HG03066 (cell line): ENCODE measurements around the gene OBP2A.

Experiments used
- ATAC-seq: cut with Tn5 transposase; IDR thresholded peaks from one replicate; pipeline ENCODE4 v1.9.1; 2021; ENCODE audit warnings: low read depth; ENCODE audit not compliant: unreplicated experiment

OBP2A gene

DNA sequence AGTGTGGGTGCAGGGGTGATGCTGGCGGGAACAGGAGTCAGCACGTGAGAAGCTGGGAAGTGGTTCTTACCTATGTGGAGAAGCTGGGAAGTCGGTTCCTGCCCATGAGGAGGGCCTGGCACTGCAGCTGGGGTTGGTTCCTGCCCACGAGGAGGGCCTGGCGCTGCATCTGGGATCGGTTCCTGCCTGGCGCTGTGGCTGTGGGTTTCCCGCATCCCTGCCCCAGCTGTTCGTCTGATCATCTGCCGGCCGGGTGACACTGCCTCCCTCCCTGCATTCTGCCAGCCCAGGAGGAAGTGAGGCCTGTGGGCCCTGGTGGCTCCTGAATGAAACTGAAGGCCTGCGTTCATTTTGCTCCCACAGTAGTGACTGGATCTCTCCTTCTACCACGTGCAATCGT is 5.1 kb downstream of the OBP2A start:
- ATAC-seq: no peak

DNA sequence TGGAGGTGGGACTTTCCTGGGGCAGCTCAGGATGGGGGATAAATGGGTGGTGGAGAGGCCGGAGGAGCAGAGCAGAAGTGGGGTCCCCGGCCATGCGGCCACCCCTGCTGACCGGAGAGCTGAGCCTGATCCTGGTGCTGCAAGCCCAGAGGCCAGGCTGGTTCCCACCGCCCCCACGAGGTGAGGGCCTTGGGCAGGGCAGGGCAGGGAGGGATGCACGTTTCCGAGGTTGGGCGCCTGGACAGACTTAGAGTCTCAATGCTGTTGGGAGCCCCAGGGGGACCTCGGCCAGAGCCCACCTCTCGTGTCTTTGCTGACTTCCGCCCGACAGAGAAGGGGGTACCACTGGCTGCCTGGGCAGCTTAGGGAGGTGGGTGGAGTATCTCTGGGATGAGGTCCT is 5.5 kb downstream of the OBP2A start:
- no peak for ATAC-seq

DNA sequence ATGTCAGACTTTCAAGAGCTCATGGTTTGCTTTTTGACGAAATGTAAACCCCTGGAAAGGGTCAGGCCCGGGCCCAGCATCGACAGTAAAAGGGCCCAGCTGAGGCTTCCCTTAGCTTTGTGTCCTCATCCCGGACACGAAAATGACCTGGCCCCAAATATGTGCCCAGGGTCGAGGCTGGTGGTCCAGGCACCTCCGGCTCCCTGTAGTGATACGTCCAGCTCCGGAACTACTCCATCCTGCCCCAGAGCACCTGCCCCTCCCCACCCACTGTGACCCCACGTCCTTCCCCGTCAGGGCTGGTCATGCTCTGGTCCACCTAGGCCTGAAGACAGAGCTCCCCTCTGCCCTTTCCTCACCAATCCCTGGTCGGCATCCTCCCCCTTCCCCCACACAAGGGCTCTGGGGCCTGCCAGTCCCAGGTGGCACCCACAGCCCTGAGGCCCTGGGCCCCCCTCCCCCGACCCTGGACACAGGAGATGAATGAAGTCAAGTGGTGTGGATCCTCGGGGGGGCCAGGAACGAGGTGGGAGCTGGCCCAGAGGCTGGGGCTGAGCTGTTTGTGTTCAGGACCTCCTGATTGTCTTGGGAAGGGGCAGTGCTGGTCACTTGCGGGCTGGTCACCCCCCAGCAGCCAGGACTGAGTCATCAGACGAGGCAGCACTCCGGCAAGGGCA is 6.2 kb downstream of the OBP2A start:
- ATAC-seq: no peak

DNA sequence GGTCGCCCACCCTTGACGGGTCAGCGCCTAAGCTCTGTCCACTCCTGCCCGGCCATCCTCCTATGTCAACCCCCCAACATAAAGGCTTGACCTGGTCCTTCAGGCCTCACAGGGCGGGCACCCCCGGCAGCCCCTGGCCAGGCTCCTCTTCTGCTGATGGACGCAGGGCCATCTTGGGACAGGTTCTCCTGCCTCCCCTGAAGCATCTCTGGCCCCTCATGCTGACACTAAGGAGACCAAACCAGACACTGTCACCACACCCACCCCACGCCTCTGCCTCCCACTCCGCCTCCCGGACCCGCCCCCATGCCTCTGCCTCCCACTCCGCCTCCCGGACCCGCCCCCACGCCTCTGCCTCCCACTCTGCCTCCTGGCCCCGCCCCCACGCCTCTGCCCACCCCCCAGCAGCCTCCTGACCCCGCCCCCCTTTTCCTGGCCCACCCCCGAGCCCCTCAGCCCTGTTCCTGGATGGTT is 6.8 kb downstream of the OBP2A start:
- ATAC-seq: no peak

DNA sequence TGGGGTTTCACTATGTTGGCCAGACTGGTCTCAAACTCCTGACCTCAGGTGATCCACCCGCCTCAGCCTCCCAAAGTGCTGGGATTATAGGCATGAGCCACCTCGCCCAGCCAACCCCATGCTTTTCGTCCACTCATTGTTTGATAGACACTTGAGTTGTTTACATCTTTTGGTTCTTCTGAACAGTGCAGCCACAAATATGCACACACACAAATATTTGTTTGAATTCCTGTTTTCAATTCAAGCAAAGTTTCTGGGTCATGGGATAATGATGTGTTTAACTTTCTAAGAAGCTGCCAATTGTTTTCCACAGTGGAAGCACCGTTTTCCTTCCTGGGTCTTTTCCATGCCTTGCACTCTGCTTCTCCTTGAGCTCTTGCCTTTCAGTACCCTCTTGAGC is 8.8 kb downstream of the OBP2A start:
- no peak for ATAC-seq

DNA sequence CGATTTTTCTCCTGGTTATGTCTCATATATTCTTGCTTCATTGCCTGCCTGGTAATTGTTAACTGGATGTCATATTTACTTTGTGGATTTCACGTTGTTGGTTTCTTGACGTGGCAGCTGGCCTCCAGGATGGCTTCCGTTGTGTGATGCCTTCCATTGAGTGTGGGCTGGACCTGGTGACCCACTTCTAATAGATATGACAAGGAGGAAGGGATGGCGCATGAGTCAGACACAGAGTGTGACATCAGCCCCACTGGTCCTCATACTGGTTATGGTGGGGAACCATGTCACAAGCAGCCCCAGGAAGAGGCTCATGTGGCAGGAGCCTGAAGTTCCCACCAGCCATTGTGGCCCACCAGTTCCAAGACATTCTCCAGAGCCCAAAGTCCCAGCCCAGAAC is 9.3 kb downstream of the OBP2A start:
- ATAC-seq: no peak

DNA sequence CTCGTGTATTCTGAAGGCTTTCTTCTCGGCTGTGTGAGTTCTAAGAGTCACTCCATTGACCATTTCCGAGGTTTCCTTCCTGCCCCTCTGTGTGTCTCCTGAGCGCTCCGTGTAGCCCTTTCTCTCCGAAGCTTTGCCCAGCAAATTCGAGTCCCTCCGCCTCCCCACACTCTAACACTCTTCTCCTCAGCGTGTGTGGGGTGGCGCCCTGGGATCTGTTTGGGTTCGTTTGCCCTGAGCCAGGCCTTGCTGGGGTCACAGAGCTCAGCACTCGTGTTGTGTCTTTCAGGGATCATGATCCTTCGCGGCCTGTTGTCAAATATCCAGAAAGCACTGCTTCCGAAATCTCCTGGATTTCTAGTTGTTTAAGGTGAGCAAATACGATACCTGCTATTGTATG is 10.0 kb downstream of the OBP2A start:
- no peak for ATAC-seq

DNA sequence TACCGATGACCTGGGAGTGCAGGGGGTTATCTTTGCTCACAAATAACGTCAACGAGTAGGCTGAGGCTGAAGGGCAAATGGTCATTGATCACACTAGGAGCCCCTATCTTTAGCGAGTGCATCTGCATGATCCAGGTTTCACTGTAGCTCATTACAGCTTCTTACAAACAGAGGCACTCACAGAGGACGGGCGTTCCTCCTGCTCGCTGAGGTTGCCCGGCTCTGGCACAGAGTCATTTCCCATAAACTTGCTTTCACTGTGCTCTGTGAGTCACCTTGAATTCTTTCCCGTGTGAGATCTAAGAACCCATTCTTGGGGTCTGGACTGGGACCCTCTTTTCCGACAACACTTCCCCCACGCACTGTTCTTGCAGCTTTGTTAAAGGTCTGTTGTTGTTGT is 13.7 kb downstream of the OBP2A start:
- ATAC-seq: no peak

DNA sequence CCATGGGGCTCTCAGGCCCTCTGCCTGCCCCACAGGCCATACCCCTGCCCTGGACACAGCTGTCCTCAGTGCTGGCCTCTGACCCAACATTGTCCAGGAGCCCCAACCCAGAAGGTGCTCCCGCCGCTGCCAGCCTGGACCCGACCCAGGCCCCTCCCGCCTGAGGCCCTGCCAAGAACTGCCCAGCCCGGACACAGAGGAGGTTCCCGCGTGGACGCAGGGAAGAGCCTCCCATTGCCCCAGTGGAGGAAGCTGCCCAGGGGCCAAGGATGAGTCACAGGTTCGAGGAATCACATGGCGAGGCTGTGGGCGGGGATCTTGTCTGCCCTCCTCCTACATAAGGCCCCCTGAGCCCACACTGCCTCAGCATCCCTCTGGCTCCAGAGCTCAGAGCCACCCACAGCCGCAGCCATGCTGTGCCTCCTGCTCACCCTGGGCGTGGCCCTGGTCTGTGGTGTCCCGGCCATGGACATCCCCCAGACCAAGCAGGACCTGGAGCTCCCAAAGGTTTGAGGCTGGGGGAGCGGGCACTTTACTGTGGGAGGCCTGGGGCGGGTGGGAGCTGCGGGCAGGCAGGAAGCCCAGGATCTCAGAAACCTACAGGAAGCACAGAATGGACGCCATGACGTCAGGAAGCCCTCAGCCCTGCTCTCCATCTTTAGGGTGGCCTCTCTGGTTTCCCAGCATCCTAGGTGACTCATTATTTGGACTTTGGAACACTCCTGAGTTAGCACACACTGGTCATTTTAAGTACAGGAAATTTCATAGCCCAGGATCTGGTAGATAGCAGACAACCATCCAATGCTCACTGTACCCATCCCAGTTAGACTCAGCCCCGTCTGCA is 15.7 kb downstream of the OBP2A start, which contains the start of gene PAEP:
PAEP (plus strand) TSS at position 366 of the 844 bp plus-strand sequence.
- no peak for ATAC-seq

DNA sequence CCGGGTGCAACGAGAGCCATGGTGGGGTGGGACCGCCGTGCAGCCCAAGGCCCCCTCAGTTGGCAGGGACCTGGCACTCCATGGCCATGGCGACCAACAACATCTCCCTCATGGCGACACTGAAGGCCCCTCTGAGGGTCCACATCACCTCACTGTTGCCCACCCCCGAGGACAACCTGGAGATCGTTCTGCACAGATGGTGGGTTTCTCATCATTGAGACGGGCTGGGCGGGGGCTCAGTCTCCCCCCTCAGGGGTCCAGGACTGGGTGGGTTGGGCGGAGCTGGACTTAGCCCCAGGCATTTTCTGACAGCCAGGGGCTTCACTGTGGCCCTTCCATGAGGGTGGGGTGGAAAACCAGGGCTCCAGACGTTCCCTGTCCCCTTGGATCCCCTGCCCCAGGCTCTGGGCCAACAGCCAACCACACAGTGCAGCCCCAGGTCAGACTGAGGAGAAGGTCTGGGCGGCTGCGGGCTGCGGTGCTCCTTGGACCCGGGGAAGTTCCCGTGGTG is 16.4 kb downstream of the OBP2A start:
- no peak for ATAC-seq

DNA sequence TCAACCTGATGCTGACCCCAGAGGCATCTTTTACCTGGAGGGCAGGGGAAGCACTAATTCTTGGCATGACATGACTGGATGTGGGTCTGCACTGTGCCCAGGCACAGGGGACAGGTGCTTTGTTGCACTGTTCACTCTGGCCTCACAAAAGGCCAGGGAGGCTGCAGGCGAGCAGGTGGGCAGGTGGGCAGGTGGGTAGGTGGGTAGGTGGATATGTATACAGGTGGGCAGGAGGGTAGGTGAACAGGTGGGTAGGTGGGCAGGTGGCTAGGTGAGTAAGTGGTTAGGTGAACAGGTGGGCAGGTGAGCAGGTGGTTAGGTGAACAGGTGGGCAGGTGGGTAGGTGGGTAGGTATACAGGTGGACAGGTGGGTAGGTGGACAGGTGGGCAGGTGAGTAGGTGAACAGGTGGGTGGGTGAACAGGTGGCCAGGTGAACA is 17.1 kb downstream of the OBP2A start:
- ATAC-seq: no peak

DNA sequence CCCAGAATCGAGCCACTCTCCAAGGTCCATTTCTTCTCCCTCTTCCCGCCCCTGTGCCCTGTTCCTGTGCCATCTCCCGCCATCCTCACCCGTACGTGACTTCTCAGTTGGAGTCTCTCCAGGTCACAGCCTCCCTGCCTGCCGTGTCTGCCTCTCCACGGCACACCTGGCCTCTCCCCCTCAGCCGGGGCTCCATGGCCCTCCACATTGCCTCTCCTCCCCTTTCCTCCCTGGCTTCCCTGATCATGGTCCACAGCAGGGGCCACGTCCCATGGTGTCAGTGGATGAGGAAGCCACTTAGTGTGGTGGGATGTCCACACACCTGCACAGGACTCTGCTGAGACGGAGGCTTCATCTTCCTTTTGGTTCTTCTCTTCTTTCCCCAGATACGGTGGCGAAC is 17.9 kb downstream of the OBP2A start:
- ATAC-seq: no peak

DNA sequence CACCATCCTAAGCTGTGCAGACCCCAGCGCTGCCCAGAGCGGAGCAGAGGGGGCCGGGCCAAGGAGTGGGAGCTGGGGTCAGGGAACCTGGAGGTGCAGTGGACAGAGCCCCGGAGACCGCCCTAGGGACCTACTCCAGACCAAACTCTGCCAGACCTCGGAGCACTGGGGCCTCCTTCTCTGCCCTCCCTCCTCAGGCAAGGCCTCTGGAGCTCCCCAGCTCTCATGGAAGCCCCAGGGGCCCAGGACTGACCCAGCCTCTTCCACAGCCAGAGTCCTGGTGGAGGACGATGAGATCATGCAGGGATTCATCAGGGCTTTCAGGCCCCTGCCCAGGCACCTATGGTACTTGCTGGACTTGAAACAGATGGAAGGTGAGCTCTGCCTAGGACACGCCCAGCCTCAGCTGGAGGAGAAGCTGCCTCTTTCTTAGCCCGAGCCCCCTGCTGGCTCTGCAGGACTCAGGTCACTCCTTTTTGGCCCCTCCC is 19.3 kb downstream of the OBP2A start:
- ATAC-seq: no peak

DNA sequence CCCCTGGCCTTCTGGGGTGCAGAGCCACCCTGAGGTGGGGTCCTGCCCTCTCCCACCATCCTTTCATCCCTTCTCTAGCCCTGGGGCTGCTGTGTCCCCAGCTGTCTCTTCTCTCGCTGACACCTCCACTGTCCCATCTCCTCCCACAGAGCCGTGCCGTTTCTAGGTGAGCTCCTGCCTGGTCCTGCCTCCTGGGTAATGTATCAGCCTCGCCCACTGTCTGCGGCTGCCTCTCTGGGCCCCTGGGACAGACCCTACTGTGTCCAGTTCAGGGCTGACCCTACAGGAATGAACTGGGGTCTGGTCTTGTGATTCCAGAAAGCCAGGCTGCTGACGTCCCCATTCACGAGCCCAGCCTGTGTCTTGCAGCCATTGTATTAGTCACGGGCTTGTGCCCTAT is 19.7 kb downstream of the OBP2A start:
- no peak for ATAC-seq

DNA sequence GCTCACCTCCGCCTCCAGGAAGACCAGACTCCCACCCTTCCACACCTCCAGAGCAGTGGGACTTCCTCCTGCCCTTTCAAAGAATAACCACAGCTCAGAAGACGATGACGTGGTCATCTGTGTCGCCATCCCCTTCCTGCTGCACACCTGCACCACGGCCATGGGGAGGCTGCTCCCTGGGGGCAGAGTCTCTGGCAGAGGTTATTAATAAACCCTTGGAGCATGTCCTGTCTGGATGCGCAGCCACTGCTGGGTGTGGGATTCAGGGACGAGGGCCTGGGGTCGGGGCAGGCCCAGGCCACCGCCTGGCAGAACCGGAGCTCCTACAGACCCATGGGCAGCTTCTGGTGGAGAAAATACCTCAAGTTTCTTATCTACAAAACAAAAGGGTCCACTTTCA is 20.6 kb downstream of the OBP2A start:
- ATAC-seq: no peak

DNA sequence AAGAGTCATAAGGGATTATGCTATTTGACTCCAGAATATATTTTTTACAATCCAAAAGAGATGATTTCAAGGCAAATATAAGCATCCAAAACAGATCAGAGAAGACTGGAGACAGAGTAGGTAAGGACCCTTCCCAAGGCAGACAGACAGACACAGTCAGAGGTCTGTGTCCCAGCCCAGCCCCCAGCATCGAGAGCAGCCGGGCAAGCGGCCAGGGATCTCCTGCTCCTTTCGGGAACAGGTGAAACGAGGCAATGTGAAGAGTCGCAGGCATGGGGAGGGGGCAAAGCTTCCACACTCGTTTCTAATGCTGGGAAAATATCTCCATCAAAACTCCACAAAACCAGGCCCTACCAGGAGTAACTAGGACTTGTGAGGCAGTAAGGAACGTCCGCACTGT is 21.4 kb downstream of the OBP2A start:
- no peak for ATAC-seq

DNA sequence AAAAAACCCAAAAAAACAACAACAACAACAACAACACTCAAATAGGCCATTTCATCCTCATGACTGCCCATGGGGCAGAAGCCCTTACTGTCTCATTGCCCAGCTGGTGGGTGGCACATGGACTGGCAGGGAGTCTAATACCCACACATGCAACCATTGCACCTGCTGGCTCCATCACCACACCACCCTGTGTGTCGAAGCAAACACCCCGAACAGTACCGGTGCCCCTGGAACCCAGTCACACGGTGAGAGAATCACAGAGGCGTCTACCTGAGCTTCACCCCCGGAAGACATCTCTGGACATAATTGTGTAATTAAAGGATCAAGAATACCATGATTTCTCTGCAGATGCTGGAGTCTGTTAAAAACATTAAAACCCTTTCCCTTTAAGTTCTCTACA is 22.1 kb downstream of the OBP2A start:
- ATAC-seq: no peak

DNA sequence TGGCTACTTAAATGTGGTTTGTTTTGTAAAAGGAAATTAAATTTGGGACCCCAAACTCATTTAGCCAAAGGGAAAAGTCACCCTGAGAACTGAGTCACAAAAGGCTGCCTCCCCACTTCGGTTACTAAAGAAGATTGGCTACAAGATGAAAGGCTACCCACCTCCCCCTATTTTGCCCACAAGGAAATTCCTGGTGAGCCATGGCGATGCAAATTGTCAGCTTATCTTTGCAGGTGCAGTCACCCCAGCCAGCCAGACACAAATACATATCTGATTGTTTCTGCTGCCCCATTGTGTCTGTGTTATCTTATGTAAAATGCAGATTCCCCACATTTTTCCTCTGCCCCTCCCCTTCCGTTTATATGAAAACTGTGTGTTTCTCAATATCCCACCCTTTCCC is 24.5 kb downstream of the OBP2A start:
- ATAC-seq: no peak

DNA sequence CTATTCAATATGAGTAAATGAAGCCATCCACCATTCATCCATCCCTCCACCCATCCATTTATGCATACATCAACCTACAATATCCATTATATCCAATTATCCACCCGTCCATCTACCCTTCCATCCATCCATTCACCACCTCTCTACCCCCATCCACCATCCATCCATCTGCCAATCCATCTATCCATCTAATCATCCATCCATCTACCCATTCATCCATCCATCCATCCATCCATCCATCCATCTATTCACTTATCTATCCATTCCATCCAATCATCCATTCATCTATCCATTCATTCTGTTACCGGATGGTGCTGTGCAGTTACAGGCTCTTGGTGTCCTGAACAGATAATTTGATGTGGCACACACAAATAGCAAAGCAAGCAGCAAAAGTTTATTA is 26.3 kb downstream of the OBP2A start:
- no peak for ATAC-seq

DNA sequence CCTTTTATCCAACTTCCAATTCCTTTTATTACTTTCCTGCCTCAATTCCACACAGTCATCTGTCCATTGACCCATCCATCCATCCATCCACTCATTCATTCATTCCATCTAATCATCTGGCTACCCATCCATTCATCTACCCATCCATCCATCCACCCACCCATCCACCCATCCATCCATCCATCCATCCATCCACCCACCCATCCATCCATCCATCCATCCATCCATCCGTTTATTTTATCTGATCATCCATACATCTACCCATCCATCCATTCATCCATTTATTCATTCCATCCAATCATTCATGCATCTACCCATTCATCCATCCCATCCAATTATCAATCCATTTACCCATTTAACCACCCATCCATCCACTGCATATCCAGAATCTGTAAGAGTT is 27.2 kb downstream of the OBP2A start:
- ATAC-seq: no peak

DNA sequence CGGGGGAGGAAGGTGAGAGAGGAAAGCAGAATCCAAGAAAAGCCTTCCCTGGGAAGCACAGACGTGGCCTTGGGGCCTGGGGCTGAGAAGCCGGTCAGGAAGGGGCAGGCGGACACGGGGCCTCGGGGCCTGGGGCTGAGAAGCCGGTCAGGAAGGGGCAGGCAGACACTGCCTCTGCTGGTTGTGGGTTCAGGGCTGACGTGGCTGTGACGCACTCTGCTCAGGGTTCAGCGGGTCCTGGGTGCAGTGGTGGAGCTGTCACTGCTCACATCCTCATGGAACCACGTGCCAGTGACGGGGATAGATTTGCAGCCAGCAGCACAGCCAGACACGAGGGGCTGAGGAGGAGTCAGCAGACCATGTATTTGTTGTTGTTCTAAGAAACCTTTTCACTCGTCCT is 28.4 kb downstream of the OBP2A start:
- no peak for ATAC-seq

DNA sequence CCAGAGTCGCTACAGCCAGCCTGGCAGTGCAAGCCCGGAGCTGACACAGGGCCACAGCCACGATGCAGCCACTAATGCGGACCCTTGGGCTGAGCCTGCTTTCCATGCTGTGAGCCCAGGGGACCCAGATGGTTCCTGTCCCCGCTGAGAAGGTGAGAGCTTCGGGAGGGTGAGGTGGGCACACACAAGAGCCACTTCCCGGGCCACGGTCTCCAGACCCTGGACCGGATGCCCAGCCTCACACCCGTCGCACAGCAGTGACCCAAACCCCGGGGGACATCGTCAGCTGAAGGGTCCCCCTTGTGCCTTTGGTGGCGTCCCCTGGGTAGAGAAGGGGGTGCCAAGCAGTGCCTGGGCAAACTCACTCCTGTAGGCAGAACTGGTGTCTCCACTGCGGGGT is 29.0 kb downstream of the OBP2A start:
- ATAC-seq: no peak
